HEK293 (cell line): ENCODE results near the gene HOTAIR.

Experiments
- CTCF ChIA-PET: fragments of 350-600 bp; formaldehyde crosslinking; extraction: SDS; loops from one replicate; lab custom pipeline; 2021; ENCODE audit warnings: antibody characterized with exemption; lab: Yijun Ruan, JAX
- POLR2A ChIA-PET: fragments of 300-600 bp; formaldehyde crosslinking; extraction: SDS; loops from one replicate; lab custom pipeline; 2020; ENCODE audit warnings: antibody characterized with exemption, inconsistent platforms; lab: Yijun Ruan, JAX
- H3K27ac ChIP-seq: fragments of 200-500 bp; sonication (Bioruptor generic); 2 replicates; pipeline ENCODE4 v1.5.1; 2014; ENCODE audit warnings: low read depth, low read length, control low read depth, inconsistent platforms; ENCODE audit errors: extremely low read depth
- H3K36me3 ChIP-seq, 2 experiments: fragments of 200-500 bp in 1 of 2; sonication (Bioruptor generic) in 1 of 2; 1 replicate in 1 of 2; 2 replicates in 1 of 2; pipeline ENCODE4 v1.5.1; 2014 to 2017; ENCODE audit warnings: inconsistent platforms in 2 of 2, low read length in 2 of 2; ENCODE audit not compliant: control insufficient read depth in 2 of 2, insufficient read depth in 1 of 2
- H3K4me1 ChIP-seq: fragments of 200-500 bp; sonication (Bioruptor generic); 2 replicates; pipeline ENCODE4 v1.5.1; 2014; ENCODE audit warnings: mild to moderate bottlenecking, low read length, inconsistent platforms; ENCODE audit not compliant: control insufficient read depth, insufficient read depth
- H3K4me3 ChIP-seq: 2 replicates; pipeline ENCODE4 v1.5.1; 2011; ENCODE audit warnings: low read depth, mild to moderate bottlenecking, control low read depth, low read length, moderate library complexity
- H3K9me3 ChIP-seq: fragments of 200-500 bp; sonication (Bioruptor generic); 2 replicates; pipeline ENCODE4 v1.5.1; 2014; ENCODE audit warnings: low read depth, low read length, inconsistent platforms; ENCODE audit not compliant: control insufficient read depth, insufficient read depth
- EGR2 ChIP-seq: fragments of 450-650 bp; formaldehyde crosslinking; IDR thresholded peaks from 2 replicates; pipeline ENCODE4 v1.5.1; 2016; ENCODE audit warnings: low read depth, missing biosample characterization, missing genetic modification characterization
- GLI4 ChIP-seq: fragments of 450-650 bp; formaldehyde crosslinking; IDR thresholded peaks from 2 replicates; pipeline ENCODE4 v1.5.1; 2016; ENCODE audit warnings: missing biosample characterization, missing genetic modification characterization
- IKZF3 ChIP-seq: fragments of 450-650 bp; IDR thresholded peaks from 2 replicates; pipeline ENCODE4 v1.5.0; 2018; ENCODE audit warnings: missing biosample characterization, mild to moderate bottlenecking, missing genetic modification characterization, moderate library complexity
- PRDM4 ChIP-seq: fragments of 450-650 bp; formaldehyde crosslinking; IDR thresholded peaks from 2 replicates; pipeline ENCODE4 v1.5.1; 2017; ENCODE audit warnings: missing biosample characterization, missing genetic modification characterization
- ZBTB11 ChIP-seq: fragments of 450-650 bp; formaldehyde crosslinking; conservative IDR thresholded peaks from 2 replicates; pipeline ENCODE4 v1.5.1; 2016; ENCODE audit warnings: low read depth, missing biosample characterization, missing genetic modification characterization
- ZBTB17 ChIP-seq: fragments of 450-650 bp; formaldehyde crosslinking; IDR thresholded peaks from 2 replicates; pipeline ENCODE4 v1.5.1; 2016; ENCODE audit warnings: missing biosample characterization, missing genetic modification characterization
- ZBTB20 ChIP-seq: fragments of 450-650 bp; formaldehyde crosslinking; IDR thresholded peaks from 2 replicates; pipeline ENCODE4 v1.5.1; 2016; ENCODE audit warnings: missing biosample characterization, missing genetic modification characterization
- ZBTB48 ChIP-seq: fragments of 450-650 bp; formaldehyde crosslinking; IDR thresholded peaks from 2 replicates; pipeline ENCODE4 v1.5.1; 2016; ENCODE audit warnings: missing biosample characterization, missing genetic modification characterization
- ZFP69B ChIP-seq: fragments of 450-650 bp; formaldehyde crosslinking; IDR thresholded peaks from 2 replicates; pipeline ENCODE4 v1.5.1; 2016; ENCODE audit warnings: missing biosample characterization, missing genetic modification characterization
- ZNF221 ChIP-seq: fragments of 450-650 bp; formaldehyde crosslinking; IDR thresholded peaks from 2 replicates; pipeline ENCODE4 v1.5.1; 2017; ENCODE audit warnings: missing biosample characterization, missing genetic modification characterization, borderline replicate concordance
- ZNF239 ChIP-seq: fragments of 450-650 bp; formaldehyde crosslinking; IDR thresholded peaks from 2 replicates; pipeline ENCODE4 v1.5.1; 2016; ENCODE audit warnings: missing biosample characterization, missing genetic modification characterization
- ZNF350 ChIP-seq: fragments of 450-650 bp; formaldehyde crosslinking; IDR thresholded peaks from 2 replicates; pipeline ENCODE4 v1.5.0; 2017; ENCODE audit warnings: missing biosample characterization, mild to moderate bottlenecking, missing genetic modification characterization
- ZNF362 ChIP-seq: fragments of 450-650 bp; formaldehyde crosslinking; IDR thresholded peaks from 2 replicates; pipeline ENCODE4 v1.5.1; 2016; ENCODE audit warnings: missing biosample characterization, missing genetic modification characterization
- ZNF449 ChIP-seq: fragments of 450-650 bp; formaldehyde crosslinking; IDR thresholded peaks from 2 replicates; pipeline ENCODE4 v1.5.1; 2017; ENCODE audit warnings: missing biosample characterization, mild to moderate bottlenecking, missing genetic modification characterization, moderate library complexity
- ZNF488 ChIP-seq: fragments of 450-650 bp; formaldehyde crosslinking; IDR thresholded peaks from 2 replicates; pipeline ENCODE4 v1.5.1; 2016; ENCODE audit warnings: missing biosample characterization, missing genetic modification characterization
- ZNF549 ChIP-seq: fragments of 450-650 bp; IDR thresholded peaks from 2 replicates; pipeline ENCODE4 v1.5.1; 2018; ENCODE audit warnings: missing biosample characterization, missing genetic modification characterization, mild to moderate bottlenecking, inconsistent platforms, moderate library complexity
- ZNF555 ChIP-seq: fragments of 450-650 bp; formaldehyde crosslinking; conservative IDR thresholded peaks from 2 replicates; pipeline ENCODE4 v1.5.1; 2017; ENCODE audit warnings: missing biosample characterization, mild to moderate bottlenecking, missing genetic modification characterization, inconsistent platforms
- ZNF660 ChIP-seq: fragments of 450-650 bp; IDR thresholded peaks from 2 replicates; pipeline ENCODE4 v1.5.1; 2018; ENCODE audit warnings: missing biosample characterization, mild to moderate bottlenecking, missing genetic modification characterization
- ZNF768 ChIP-seq: fragments of 450-650 bp; formaldehyde crosslinking; IDR thresholded peaks from 2 replicates; pipeline ENCODE4 v1.5.1; 2018; ENCODE audit warnings: missing biosample characterization, mild to moderate bottlenecking, missing genetic modification characterization
- ZNF777 ChIP-seq: fragments of 450-650 bp; formaldehyde crosslinking; IDR thresholded peaks from 2 replicates; pipeline ENCODE4 v1.5.1; 2017; ENCODE audit warnings: missing biosample characterization, missing genetic modification characterization, borderline replicate concordance

The HOTAIR gene

GRCh38 chr12:54016051-54016450 is 41.3 kb upstream of the HOTAIR start:
- no peaks in the 10 kb centered on the region for H3K9me3 ChIP-seq
- no peaks in the 10 kb centered on the region for H3K36me3 ChIP-seq
- H3K4me1 ChIP-seq: peaks cover 42% of the 10 kb centered on the region
- peak overlapping the region; percentile 81 for H3K4me3 ChIP-seq
- CTCF ChIA-PET: interaction anchor here (0.6 to 3.8 kb wide), 11 partner anchors 8 to 363 kb away, joined by 3 to 23 read pairs (median 7); partner anchors contain the start of genes HOXC5 and HOXC8
- TF ChIP-seq EGR2 (tag by site-specific recombination) (no peak), ZNF768 (tag by site-specific recombination) (no peak), ZBTB20 (tag by site-specific recombination) (no peak), ZNF221 (no peak), ZNF488 (tag by site-specific recombination) (no peak), ZNF449 (no peak), ZNF362 (tag by site-specific recombination) (peak; percentile 78; the same call in 1 of the 2 replicates)
- TF ChIP-seq, all 188 proteins: peak for 1
- H3K27ac ChIP-seq: peak overlapping the region; percentile 87
- POLR2A ChIA-PET: interaction anchor here (0.6 to 2.5 kb wide), 13 partner anchors 11 to 264 kb away, joined by 3 to 34 read pairs (median 8); partner anchors contain the start of genes CBX5, HNRNPA1, HOXC13 and HOXC4

GRCh38 chr12:54015018-54015931 is 40.5 kb upstream of the HOTAIR start:
- H3K27ac ChIP-seq: peak overlapping the region; percentile 87; the same call in 1 of the 2 replicates
- ChIA-PET POLR2A (interaction anchor here (0.6 to 1.1 kb wide), 2 partner anchors 19 to 55 kb away, joined by 3 read pairs; no protein-coding TSS in a partner anchor), CTCF (interaction anchor here (0.8 to 3.8 kb wide), 7 partner anchors 8 to 199 kb away, joined by 3 to 23 read pairs (median 4); partner anchors contain the start of genes HOXC5, HOXC6 and HOXC8)
- H3K4me3 ChIP-seq: no peak overlapping the region
- H3K4me1 ChIP-seq: peaks cover 44% of the 10 kb centered on the region
- no peaks in the 10 kb centered on the region for H3K36me3 ChIP-seq
- no peaks in the 10 kb centered on the region for H3K9me3 ChIP-seq
- peak; percentile 46 for TF ChIP-seq ZBTB11 (tag by site-specific recombination)
- no peak for TF ChIP-seq GLI4 (tag by site-specific recombination)
- TF ChIP-seq ZNF777: no peak
- TF ChIP-seq ZNF549 (tag by site-specific recombination): no peak
- peak; percentile 40; the same call in 1 of the 2 replicates for TF ChIP-seq ZBTB48
- 0 out of 2 replicates have a peak, but pooled peaks have one; percentile 35 for TF ChIP-seq PRDM4 (tag by site-specific recombination)
- TF ChIP-seq ZBTB17: no peak
- TF ChIP-seq ZNF555 (tag by site-specific recombination): no peak
- TF ChIP-seq ZNF660: 0 out of 2 replicates have a peak, but pooled peaks have one; percentile 32
- TF ChIP-seq IKZF3 (tag by site-specific recombination): peak; percentile 68
- no peak for TF ChIP-seq ZNF350 (tag by site-specific recombination)
- TF ChIP-seq ZNF239 (tag by site-specific recombination): no peak
- TF ChIP-seq ZFP69B (tag by site-specific recombination): no peak
